Stimulated activated CD4-positive, alpha-beta T cell treated with anti-CD3 and anti-CD28 coated beads, Interleukin-1b, Interleukin-23, amount 100 ng/mL, for 4 hours (primary cell): ENCODE results near the gene CDX1.

Source experiments
- DNase-seq, 2 donors: peaks; one replicate each; pipeline ENCODE4 v3.0.0-alpha.2; 2020; ENCODE audit warnings: low read depth in 2 of 2

CDX1 gene

DNA sequence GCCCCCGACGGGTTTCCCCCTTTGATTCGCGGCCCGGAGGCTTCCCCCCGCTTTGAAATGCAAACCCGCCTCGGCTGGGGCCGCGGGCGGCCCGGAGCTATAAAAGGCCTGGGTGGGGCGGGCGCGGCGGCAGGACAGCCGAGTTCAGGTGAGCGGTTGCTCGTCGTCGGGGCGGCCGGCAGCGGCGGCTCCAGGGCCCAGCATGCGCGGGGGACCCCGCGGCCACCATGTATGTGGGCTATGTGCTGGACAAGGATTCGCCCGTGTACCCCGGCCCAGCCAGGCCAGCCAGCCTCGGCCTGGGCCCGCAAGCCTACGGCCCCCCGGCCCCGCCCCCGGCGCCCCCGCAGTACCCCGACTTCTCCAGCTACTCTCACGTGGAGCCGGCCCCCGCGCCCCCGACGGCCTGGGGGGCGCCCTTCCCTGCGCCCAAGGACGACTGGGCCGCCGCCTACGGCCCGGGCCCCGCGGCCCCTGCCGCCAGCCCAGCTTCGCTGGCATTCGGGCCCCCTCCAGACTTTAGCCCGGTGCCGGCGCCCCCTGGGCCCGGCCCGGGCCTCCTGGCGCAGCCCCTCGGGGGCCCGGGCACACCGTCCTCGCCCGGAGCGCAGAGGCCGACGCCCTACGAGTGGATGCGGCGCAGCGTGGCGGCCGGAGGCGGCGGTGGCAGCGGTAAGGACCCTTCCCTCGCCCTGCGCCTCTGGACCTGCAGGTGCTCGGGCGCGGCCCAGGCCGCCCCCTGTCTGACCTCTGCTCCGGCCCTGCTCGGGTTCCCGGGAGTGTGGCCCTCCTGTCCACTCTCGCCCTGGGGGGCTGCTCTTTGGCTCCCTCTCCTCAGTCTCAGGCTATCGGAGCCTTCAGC is at the start of gene CDX1:
CDX1 (plus strand) TSS at position 129 of the 862 bp plus-strand sequence; CDS start at position 228, 99 bp downstream.
- no peak for DNase-seq

GRCh38 chr5:150117945-150118560 is 48.5 kb upstream of the CDX1 start:
- DNase-seq = no peak

DNA sequence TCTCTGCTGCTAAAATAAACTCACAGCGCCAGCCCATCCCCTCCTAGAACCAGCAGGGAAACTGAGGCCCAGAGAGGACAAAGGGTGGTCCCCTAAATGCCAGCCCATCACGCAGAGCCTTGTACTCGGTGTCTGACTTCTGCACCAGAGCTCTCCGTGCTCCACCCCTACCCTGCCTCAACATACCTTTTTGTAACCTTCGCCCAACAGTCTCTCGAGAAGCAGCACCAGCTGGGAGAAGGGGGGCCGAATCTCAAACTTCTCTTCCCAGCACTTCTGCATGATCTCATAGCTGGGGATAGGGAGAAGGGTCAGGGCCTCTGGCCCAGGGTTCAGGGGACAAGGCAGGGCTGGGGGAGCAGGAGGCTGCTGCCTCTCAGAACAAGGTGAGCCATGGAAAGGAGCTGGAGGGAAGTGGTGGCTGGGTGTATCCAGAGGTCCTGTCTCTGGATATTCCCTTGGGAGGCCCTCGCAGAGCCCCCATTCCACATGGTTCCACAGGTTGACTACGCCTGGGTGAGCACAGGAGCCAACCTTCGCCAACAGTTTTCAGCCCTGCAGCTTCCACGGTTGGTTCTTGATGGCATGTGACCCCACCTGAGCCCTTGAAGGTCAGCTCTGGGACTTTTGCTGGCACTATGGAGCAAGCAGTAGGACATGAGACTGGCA is 47.9 kb upstream of the CDX1 start:
- DNase-seq = no peak

- DNase-seq = no peak
Measured at GRCh38 chr5:150119421-150120061, 47.0 kb upstream of the CDX1 start.

DNA sequence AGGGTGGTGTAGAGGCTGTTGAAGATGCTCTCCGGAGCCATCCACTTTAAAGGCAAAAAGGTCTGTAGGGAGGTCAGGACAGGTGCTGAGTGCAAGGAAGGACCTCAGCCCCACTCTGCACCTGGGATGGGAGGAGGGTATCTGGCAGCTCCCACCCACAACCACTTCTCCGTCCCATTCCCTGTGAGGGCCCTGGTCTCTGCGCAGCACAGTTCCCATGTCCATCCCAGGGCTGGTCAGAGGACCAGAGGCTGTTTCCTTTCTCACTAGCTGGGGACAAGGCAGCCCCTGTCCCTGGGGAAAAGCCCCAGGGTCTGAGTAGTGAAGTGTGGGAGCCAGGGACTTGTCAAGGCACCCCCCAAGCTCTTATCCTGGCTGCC is 46.5 kb upstream of the CDX1 start:
- no peak for DNase-seq

DNA sequence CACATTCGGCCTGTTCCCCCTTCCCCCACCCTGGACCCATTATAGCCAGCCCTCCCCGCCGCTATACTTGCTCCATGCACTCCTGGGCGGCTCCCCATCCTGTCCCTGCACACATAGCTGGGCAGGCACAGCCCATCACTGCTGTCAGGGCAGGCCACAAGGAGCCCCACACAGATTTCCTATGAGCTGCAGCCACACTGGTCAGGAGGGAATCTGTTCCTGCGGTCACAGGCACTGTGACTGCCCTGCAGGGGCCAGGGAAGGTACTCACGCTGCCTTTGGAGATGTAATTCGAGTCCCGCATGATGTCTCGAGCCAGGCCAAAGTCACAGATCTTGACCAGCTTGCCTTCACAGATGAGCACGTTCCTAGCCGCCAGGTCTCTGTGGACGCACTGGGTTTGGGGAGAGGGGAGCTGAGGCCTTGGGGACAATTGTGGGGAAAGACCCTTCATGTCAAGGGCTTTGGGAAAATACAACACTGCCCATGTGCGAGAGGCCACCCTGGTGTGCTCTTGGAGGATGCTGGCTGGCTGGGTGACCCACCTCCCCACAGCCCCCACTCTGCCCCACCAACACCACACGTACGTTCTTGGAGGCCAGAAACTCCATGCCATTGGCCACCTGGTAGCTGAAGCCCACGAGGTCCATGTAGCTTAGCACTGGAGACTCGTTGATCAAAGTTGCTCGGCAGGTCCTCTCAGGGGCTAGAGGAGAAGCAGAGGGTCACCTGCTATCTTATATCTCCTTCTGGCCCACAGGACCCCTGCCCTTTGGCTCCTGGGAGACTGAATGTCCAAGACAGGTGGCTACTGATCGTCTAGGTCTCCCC is 45.7 kb upstream of the CDX1 start:
- no peak for DNase-seq

GRCh38 chr5:150121448-150122157 is 45.0 kb upstream of the CDX1 start:
- DNase-seq = no peak

DNA sequence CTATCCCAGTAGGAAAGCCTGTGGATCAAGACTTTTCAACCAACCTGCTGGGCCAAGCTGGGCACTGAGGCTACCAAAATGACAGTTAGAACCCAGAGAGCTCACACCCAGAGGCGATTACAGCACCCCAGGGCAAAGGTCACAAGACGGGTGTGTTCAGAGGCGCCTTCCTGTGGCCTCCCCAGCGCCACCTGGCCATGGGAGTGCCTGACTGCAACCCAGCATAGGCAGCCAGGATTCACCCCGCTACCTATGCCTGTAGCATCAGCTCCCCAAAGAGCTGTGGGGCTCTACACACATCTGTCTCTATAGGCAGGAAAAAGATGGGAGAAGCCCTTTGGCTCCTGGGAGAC is 44.4 kb upstream of the CDX1 start:
- DNase-seq = no peak

DNA sequence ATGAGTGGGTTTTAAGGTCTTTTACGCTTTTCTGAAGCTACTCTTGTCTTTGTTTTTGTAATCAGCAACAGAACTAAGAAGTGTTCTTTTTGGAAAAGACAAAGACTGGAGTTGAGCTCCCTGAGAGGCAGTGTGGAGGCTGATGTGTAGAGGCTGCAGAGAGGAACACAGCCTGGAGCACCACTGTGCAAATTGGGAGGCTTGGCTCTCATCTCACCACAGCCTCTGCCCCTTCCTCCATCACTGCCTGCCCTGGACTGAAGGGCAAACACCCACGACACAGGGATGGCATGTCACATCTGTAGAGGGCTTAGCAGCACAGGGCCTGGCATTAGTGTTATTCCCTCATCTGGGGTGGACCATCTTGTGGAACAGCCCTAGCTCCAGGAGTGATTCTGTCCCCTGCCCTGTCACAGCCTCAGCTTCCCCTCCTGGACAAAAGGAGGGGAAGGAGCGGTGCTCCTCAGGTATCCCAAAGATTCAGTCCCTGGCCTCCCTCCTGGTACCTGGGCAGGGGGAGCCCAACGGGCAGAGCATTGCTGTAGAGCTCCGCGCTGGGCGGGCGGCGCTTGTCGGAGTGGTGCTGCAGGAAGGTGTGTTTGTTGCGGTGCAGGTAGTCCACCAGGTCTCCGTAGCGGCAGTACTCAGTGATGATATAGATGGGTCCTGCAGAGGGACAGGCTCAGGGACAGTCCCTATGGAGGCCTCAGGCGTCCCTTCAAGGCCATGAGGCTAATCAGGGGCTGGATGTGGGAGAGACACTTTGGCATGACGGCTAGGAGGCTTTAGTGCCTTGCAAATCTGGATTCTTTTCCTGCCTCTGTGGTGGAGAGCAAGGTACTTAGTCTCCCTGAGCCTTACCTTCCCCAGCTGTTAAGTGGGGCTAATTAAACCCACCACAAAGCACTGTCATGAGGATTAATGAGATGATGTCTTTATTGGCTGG is 43.8 kb upstream of the CDX1 start:
- DNase-seq = no peak

- DNase-seq = no peak
Measured at GRCh38 chr5:150123542-150123941, 43.0 kb upstream of the CDX1 start.

DNA sequence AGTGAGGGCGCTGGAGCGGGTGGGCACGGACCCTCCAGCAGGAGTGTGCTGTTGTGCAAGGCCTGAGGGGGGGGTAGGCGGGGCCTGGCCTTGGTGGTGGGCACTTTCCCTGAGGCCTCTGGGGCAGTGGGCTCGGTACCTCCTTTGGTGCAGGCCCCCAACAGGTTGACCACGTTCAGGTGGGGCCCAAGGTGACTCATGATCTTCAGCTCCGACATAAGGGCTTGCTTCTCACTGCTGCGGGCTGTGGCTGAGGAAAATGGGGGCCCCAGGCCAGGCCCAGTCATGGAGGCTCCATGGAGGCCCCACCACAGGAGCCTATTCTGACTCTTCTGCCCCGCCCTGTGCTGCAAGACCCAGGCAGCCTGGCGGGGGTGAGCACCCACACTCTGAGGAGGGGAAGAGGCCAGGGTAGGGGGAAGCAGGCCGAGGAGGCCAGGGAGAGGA is 42.4 kb upstream of the CDX1 start:
- no peak for DNase-seq

GRCh38 chr5:150124596-150124995 is 42.0 kb upstream of the CDX1 start:
- DNase-seq = no peak

GRCh38 chr5:150125334-150125733 is 41.2 kb upstream of the CDX1 start:
- no peak for DNase-seq

GRCh38 chr5:150126199-150126920 is 40.2 kb upstream of the CDX1 start:
- no peak for DNase-seq

GRCh38 chr5:150126921-150127265 is 39.7 kb upstream of the CDX1 start:
- DNase-seq = no peak

DNA sequence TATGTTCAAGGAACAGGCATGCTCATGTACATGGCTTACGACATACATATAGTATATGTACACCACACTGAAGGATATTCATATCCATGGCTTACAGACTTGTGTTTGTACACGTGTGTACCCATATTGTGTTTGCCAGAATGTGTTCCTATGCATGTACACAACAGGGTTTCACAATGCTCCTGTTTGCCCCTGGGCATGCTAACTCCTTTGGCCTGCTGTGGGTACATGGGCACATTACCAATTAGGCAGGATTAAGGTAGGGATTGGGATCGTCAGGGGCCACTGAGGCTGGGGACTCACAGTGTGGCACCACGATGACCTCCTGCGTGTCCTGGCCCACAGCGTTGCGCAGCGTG is 37.1 kb upstream of the CDX1 start:
- no peak for DNase-seq

DNA sequence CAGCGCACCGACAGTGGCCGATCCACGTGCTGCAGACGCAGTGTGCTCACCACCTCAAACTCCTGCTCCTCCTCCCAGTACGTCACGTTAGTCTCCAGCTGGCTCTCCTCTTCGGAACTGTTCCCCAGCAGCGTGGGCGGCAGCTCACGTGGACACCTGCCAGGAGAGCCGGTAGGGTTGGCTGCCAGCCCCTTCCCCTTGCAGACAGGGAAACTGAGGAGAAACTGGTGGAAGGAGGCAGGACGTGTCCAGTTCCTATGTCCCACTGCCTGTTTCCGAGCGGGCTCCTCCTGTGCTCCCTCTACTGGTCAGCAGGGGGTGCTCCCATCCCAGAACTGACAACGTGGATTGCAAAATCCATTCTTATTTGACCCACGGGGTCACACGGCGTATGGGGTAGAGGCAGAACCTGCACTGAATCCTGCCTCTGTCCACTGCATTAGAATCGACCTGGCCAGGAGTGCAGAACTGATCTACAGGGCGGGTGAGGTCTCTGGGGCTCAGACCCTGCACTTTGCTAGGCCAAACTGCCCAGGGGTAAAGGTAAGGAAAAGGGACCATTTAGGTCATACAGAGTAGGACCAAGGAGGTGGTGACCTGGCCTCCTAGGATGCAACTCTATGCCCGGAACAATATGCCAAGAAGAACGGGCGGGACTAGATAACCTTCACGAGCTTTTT is 36.6 kb upstream of the CDX1 start:
- DNase-seq = peak; percentile 3 to 31

- no peak for DNase-seq
Measured at GRCh38 chr5:150130493-150130922, 36.1 kb upstream of the CDX1 start.

GRCh38 chr5:150131461-150131860 is 35.1 kb upstream of the CDX1 start:
- DNase-seq = no peak
